Ovary (tissue), 3 donors: Measurements from ENCODE around the gene KBTBD2.
"Not testable (repeated sequence)": the region's sequence is repeated elsewhere in the genome, so short reads cannot be mapped to it uniquely, and the experiment has no call there.

Source experiments
- CTCF ChIP-seq, 3 donors: fragments of 450-650 bp in 2 of 3; fragments of 200-600 bp in 1 of 3; IDR thresholded peaks; one replicate each; pipeline versions ENCODE4 v1.5.1 to v1.8.0; 2016 to 2022; ENCODE audit warnings: antibody characterized with exemption in 3 of 3, mild to moderate bottlenecking in 1 of 3
- EP300 ChIP-seq: sonication (generic); formaldehyde crosslinking; IDR thresholded peaks from one replicate; pipeline ENCODE4 v1.6.1; 2017; ENCODE audit warnings: antibody characterized with exemption
- POLR2A ChIP-seq: fragments of 450-650 bp; IDR thresholded peaks from one replicate; pipeline ENCODE4 v1.6.1; 2017; ENCODE audit warnings: antibody characterized with exemption, mild to moderate bottlenecking, moderate library complexity
- donor health status: DM: no; HTN: no; CAD: no.

GRCh38 chr7:32855837-32856775 lies 35.5 kb downstream of the KBTBD2 start:
- not testable (repeated sequence) for TF ChIP-seq POLR2A; CTCF (IDR thresholded peaks at IDR 0.05); EP300
